ENCODE measurements around the gene PROK2.

PROK2 gene

DNA sequence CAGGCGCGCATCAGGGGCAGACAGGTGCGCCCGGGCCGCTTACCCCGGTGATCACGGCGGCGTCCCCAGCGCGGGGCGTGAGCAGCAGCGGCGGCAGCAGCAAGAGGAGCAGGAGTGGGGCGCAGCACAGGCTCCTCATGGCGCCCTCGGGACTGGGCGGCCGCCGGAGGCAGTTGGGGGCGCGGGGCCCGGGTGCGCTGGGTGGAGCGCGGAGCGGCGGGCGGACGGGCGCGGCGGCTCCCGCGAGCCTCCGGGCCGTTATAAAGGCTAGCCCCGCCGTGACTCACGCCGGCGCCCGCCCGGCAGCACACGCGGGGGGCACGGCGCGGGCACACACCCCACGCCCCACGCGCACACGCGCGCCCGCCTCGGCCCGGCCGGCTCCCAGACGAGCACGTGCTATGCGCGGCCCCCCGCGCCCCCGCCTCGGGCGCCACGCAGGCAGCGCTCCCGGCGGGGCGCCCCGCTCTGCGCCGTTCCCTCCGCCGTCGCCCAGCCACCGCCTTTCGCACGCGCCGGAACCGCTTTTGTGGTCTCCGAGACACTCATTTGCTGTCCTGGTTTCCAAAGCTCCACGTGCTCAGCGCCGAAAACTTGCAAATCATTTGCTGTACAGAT lies at the start of gene PROK2:
Gene PROK2 (minus strand): TSS at position 235 of the 618 bp plus-strand sequence. CDS start 96 bp downstream, at position 139.
- no peak for DNase-seq

- no peak for DNase-seq
Observed at GRCh38 chr3:71831599-71831998, 46.7 kb upstream of the PROK2 start.

DNA sequence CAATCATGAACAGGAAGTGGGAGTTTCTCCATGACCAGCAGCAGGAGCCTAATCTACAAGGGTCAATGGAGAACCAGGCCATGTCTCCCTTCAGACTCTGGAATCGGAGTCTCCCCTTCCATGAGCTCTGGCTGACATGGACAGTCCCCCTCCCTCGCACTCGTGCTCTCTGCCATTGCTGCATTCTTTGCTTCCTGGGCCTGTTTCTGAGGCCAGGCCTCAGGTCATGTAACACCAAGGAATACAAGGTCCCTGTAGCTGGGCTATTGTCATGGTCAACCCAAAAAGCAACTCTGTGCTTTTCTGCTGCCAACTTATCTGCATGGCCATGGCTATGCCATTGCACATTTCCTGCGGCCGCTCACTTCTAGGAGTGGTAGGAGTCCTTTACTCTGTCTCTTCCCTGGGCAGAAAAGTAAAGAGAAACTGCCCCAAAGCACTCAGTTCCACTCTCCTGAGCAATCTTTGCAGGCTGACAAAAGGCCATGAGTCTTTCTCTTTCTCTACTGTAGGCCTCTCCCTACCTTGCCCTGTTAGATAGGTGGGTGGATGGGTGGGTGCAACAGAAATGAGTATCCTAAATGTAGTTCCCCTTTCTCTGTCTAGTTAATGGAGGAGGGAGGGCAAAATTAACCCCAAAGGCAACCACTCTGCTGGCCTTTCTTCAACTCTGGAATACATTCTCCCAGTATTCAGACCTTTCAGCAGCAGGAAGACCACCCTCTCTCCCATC lies 40.8 kb upstream of the PROK2 start:
- DNase-seq, result no peak

DNA sequence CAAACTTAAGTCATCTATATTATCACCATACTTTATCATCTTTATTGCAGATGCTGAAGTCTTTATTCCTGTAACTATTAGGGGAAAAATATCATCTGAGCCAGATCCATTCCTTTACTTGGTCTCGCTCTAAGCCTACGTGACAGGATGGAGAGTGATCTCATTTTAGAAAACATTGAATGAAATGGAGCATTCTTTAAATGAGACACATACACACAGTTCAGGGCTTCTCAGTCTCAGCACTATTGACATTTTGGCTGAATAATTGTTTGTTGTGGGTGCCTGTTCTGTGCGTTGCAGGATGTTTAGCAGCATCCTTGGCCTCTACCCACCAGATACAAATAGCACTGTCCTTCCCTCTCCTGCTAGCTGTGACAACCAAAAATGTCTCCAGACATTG lies 36.2 kb upstream of the PROK2 start:
- no peak for DNase-seq

- DNase-seq, result no peak
Observed at GRCh38 chr3:71817262-71817661, 32.3 kb upstream of the PROK2 start.

DNA sequence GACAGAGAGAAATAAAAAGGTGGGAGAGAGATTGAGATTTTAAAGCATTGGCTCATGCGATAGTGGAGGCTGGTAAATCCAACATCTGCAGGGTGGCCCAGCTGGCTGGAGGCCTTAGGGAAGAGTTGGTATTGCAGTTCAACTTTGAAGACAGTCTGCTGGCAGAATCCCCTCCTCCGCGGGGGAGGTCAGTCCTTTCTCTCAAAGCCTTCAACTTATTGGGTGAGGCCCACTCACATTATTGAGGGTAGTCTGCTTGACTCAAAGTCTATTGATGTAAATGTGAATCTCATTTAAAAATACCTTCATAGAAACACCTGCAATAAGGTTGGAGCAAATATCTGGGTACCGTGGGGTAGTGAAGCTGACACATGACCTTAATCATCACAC lies 31.8 kb upstream of the PROK2 start:
- no peak for DNase-seq

- no peak for DNase-seq
Observed at GRCh38 chr3:71815340-71816067, 30.6 kb upstream of the PROK2 start.

- no peak for DNase-seq
Observed at GRCh38 chr3:71813704-71814103, 28.8 kb upstream of the PROK2 start.

GRCh38 chr3:71813073-71813472 lies 28.1 kb upstream of the PROK2 start:
- no peak for DNase-seq

DNA sequence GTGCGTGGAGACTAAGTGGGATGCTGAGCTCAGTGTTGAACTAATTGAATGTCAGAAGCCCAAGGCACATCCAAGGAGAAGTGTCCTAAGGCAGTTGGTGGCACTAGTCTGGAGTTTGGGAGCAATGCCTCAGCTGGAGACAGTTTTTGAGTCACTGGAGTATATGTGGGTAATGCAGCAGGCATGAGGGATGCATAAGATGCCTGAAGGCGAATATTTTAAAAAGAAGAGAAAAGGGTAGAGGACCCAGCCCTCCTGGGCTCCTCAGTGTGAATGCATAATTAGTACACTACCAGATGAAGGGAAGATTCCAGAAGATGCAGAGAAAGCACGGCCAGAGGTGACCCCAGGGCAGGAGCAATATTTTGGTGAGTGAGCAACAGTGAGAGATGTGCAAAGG lies 25.1 kb upstream of the PROK2 start:
- no peak for DNase-seq

DNA sequence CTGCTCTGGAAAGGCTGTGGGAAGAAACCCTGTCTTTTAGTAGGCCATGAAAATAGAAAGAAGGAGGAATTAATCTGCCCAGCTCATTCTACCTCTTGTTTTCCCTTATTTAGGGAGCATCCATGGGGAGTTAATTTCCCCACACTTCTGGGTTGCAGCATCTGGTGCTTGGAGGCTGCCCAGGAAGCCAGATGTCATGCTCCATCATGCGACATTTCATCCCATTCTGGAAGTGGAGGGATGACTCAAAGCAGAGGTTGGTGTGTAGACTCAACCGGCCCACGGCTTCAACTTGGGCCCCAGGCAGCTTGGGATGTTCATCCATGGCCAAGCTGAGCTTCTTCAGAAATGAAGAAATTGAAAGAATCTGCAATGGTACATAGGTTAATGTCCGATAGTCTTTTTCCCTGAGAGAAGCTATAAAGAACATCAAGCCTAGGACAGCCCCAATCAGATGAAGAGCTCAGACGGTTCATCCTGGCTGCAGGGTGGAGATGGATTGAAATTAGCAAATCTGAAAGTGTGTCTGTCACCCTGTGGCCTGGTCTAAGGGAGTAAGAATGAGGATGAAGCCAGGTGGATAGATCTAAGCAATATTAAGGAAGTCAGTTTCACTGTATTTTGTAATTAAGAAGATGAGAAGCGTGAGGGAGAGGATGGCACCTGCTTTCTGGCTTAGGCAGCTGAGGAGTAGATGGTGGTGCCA lies 24.5 kb upstream of the PROK2 start:
- no peak for DNase-seq

GRCh38 chr3:71806736-71807135 lies 21.8 kb upstream of the PROK2 start:
- no peak for DNase-seq

GRCh38 chr3:71805691-71806090 lies 20.7 kb upstream of the PROK2 start:
- DNase-seq, result no peak

DNA sequence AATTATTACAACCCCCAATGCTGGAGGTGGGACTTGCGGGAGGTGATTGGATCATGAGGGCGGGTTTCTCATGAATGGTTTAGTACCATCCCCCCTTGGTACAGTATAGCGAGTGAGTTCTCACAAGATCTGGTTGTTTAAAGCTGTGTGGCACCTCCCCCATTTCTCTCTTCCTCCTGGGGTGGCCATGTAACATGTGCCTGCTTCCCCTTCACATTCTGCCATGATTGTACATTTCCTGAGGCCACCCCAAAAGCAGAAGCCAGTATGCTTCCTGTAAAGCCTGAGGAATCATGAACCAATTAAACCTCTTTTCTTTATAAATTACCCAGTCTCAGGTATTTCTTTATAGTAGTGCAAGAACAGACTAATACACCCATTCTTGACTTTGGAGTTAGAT lies 20.3 kb upstream of the PROK2 start:
- DNase-seq, result no peak

DNA sequence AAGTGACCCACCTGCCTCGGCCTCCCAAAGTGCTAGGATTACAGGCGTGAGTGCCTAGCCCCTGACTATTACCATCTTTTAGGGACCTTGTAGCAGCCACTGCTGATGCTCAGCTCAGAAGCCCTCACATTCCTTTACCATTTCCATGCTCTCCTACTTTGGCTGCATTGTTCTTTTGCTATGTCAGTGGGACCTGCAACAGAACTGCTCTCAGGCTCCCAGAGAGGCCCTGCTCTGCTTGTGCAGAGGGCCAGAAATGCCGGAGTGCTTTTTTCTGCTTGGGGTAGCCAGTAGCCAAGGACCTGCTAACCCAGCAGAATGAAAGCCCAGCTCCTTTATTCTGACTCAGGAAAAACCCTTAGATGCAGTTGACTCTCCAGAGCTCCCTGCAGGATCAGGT lies 18.3 kb upstream of the PROK2 start:
- no peak for DNase-seq

DNA sequence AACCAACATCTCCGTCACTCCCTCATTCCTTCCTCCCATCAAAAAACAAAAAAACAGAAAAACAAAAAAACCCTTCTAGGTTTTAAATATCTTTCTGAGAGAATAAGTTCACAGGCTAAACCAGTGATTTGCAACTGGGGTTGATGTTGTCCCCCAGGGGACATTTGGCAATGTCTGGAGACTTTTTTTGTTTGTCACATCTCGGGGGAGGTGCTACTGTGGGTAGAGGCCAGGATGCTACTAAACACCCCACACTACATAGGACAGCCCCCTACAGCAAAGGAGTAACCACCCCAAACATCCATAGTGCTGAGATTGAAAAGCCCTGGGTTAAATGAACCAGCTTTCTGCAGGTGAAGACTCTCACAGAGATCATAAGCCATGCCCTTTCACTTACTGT lies 17.0 kb upstream of the PROK2 start:
- DNase-seq, result no peak

DNA sequence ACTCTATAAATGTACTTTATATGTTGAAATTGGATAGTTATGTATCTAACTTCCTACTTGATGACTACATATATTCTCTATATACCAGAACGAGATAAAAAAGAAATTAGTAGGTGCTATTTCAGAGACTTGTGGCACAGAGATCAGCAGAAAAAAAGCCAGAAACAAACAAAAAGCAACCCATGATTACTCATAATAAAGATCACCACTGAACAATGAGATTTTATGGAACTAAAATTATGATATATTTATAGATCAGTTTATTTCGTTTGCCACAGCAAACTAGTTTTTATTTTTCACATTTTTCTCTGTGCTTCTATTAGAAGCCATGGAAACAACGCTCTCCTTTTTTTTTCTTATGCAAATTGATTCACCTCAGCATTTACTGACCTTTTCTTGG lies 15.1 kb upstream of the PROK2 start:
- no peak for DNase-seq

DNA sequence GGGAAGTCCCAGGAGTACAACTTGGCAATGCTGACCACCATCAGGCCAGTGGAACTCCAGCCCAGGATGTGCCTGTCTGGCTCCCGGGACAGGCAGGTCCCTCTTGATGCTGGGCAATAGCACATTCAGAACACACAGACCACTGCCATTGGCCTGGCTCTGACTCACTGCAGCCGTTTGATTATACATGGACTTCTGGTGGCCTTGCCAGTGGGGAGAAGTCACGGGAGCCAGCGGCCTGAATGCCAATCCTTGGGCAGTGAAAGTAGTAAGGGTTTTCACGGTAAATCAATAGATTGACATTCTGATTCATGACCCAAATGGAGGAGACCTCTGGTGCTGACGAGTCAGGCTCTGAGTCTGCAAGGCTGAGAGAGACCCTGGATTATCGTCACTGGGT lies 12.5 kb upstream of the PROK2 start:
- DNase-seq, result no peak

- DNase-seq, result no peak
Observed at GRCh38 chr3:71796290-71796689, 11.3 kb upstream of the PROK2 start.

DNA sequence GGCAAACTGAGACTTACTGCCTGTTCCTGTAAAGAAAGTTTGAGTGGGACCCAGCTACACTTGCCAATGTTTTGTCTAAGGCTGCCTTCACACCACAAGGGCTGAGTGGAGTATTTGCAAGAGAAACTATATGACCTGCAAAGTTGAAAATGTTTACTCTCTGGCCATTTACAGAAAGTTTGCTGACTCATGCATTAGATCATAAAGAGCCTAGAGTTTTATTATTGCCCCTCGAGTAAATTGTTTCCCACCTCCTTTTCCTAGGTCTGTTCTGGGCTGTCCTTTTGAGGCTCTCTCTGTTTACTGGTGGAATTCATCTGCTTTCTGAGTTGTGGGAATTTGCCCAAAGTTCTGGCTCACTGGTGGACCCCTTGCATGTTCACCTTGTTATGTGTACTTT lies 6.7 kb upstream of the PROK2 start:
- DNase-seq, result no peak

DNA sequence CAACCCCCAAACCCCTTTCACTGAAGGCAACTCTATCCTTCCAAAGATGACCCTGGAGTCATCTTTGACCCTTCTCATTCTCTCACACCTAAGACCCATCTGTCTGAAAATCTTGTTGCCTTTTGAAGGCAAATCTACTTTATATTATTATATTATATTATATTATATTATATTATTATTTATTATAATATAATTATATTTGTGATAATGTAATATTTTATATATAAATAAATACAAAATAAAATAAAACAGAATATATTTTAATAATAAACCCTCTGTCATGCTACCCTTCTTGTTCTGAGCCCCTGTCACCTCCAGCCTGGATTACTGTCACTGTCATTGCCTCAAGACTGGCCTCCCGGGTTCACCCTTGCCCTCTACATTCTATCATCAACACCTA lies 5.0 kb upstream of the PROK2 start:
- DNase-seq, result no peak

DNA sequence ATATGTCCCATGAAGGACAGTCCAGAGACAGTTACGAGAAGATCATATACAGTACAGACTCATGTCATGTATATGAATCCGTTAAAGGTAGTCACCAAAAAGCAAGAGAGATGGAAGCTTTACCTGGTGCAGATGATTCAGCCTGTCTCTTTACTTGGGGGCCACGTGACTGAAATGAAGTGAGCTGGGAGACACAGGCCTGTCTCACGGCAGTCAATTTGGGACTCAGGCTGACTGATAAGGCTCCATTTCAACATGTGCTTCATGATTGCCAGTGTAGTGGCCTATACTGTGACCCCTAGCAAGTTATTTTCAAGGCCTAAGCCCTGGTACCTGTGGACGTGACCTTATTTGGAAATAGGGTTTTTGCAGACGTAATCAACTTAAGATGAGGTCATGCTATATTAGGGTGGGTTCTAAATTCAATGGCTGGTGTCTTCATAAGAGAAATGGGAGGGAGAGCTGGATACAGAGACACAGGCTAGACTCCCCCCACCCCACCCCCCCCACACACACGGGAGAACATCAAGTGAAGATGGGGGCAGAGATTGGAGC lies 3.0 kb upstream of the PROK2 start:
- no peak for DNase-seq

DNA sequence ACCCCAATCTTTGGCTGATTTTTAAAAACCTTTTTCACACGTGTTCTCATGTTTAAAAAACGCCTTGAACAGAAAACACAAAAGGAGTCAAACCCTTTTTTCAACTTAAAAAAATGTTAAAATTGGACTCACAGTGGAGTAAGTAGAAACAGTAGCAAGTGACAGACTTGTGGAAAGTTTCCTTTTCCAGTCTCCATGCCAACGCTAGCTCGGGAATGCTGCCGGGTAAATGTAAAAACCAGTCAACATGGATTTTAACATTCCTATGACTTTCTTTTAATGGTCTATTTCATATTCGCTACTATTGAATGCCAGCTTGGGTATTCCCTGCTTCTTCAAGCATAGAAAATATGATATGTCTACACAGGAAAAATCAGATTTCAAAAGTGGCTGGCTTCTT lies 1.6 kb upstream of the PROK2 start:
- DNase-seq, result no peak

DNA sequence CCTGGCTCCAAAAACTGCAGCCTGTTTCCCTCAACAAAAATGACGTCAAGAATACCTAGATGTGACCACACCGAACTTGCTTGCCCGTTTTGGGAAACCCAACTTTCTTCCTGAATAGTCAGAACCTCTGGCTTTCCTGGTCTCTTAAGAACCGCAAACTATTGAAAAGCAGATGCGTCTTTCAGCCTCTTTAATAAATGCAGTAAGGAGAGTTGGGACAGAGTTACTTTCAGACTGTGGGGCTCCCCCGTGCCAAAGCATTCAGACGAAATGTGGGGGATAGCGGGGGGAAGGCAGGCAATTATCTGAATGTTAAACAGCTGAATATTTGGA lies 1.2 kb upstream of the PROK2 start:
- no peak for DNase-seq
